Caco-2 (cell line): ENCODE data around the gene SPAG4. TPM values are rescaled to one million over a fixed set of nuclear protein-coding genes. Genes with fewer than 3 reads are reported as not detected.

ENCODE experiments used
- BruUV-seq: library from RNA; stranded (reverse); fragments of 400-500 nt; replicated peaks from 2 replicates; lab custom pipeline; 2021; lab: Mats Ljungman, UMichigan
- CTCF ChIA-PET: fragments of 300-600 bp; sonication (Branson Sonifier 250); formaldehyde crosslinking; loops from one replicate; lab custom pipeline; 2022; ENCODE audit warnings: antibody characterized with exemption; lab: Charles Lee
- POLR2A ChIA-PET: fragments of 300-600 bp; sonication (Branson Sonifier 250); formaldehyde crosslinking; loops from one replicate; lab custom pipeline; 2022; ENCODE audit warnings: antibody characterized with exemption; lab: Charles Lee
- DNase-seq, 2 experiments: peaks; one replicate each; pipeline versions ENCODE4 v3.0.0 to v3.0.0-alpha.2; 2020 to 2022
- H3K27me3 ChIP-seq: replicated peaks from 2 replicates; pipeline ENCODE4 v1.6.0; 2011; ENCODE audit warnings: low read length; ENCODE audit not compliant: control insufficient read depth, insufficient read depth
- H3K36me3 ChIP-seq: 2 replicates; pipeline ENCODE4 v1.5.1; 2011; ENCODE audit warnings: low read length; ENCODE audit not compliant: control insufficient read depth, insufficient read depth
- H3K4me1 ChIP-seq: fragments of 250-450 bp; sonication (Bioruptor Pico); 2 replicates; pipeline ENCODE4 v1.5.1; 2020; ENCODE audit warnings: mild to moderate bottlenecking
- H3K4me3 ChIP-seq: 2 replicates; pipeline ENCODE4 v1.5.1; 2011; ENCODE audit warnings: low read depth, mild to moderate bottlenecking, control low read depth, low read length
- H3K9me3 ChIP-seq: fragments of 250-450 bp; sonication (Bioruptor Pico); 2 replicates; pipeline ENCODE4 v1.5.1; 2020; ENCODE audit warnings: mild to moderate bottlenecking, moderate library complexity
- H3K27ac Mint-ChIP-seq: one replicate; pipeline ENCODE4 v1.8.0; 2022; ENCODE audit warnings: mixed read lengths; ENCODE audit not compliant: unreplicated experiment
- H3K27me3 Mint-ChIP-seq: one replicate; pipeline ENCODE4 v1.8.0; 2022; ENCODE audit warnings: mixed read lengths; ENCODE audit not compliant: insufficient read depth, unreplicated experiment
- H3K36me3 Mint-ChIP-seq: one replicate; pipeline ENCODE4 v1.8.0; 2022; ENCODE audit warnings: mild to moderate bottlenecking, mixed read lengths; ENCODE audit not compliant: insufficient read depth, unreplicated experiment
- H3K4me1 Mint-ChIP-seq: one replicate; pipeline ENCODE4 v1.8.0; 2022; ENCODE audit warnings: low read depth, mixed read lengths; ENCODE audit not compliant: unreplicated experiment
- H3K4me3 Mint-ChIP-seq: one replicate; pipeline ENCODE4 v1.8.0; 2022; ENCODE audit warnings: mild to moderate bottlenecking, moderate library complexity, mixed read lengths; ENCODE audit not compliant: unreplicated experiment
- H3K9me3 Mint-ChIP-seq: one replicate; pipeline ENCODE4 v1.8.0; 2022; ENCODE audit warnings: mixed read lengths; ENCODE audit not compliant: unreplicated experiment
- CTCF ChIP-seq, 2 experiments: fragments of 200-600 bp in 1 of 2; IDR thresholded peaks; 1 replicate in 1 of 2; 2 replicates in 1 of 2; pipeline versions ENCODE4 v1.5.1 to v1.8.0; 2011 to 2022; ENCODE audit warnings: antibody characterized with exemption in 1 of 2, control low read depth in 1 of 2, inconsistent platforms in 1 of 2, low read depth in 1 of 2, low read length in 1 of 2, mild to moderate bottlenecking in 1 of 2, moderate library complexity in 1 of 2; ENCODE audit not compliant: insufficient read depth in 1 of 2, severe bottlenecking in 1 of 2, unreplicated experiment in 1 of 2
- intact Hi-C: fragments of 100-400 bp; cut with micrococcal nuclease; formaldehyde crosslinking; loops from one replicate; pipeline ENCODE4 v1.10.0; 2022; ENCODE audit not compliant: unreplicated experiment
- total RNA-seq: library from RNA; stranded (reverse); gene quantifications from 2 replicates; pipeline ENCODE4 v1.2.3, GENCODE V29; 2022

The SPAG4 gene
- total RNA-seq, 1 experiment from 2014 or later, result 5.4 TPM

DNA sequence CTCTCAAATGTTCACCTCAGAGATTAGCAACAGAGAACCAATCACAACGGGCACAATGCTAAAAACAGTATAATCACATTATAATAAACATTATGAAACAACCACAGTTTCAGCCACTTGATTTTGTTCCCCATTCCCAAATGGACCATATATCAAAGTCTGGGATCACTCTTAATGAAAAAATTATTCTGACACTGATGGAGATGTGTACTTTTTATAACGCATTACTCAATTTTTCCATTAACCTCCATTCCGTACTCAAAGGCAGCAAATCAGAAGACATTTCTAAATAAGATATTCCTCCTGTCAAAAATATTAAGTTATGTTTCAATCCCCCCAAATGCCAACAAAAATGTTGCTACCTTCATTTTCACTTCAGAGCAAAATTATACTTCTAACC, 46.3 kb downstream of the SPAG4 start:
- CTCF ChIA-PET, result no interaction called here
- DNase-seq, result no peak
- peaks cover 31% of the 10 kb centered on the region for H3K36me3 Mint-ChIP-seq
- H3K4me1 ChIP-seq, result peaks cover 30% of the 10 kb centered on the region
- no TSS peak for BruUV-seq
- H3K4me3 Mint-ChIP-seq, result peak overlapping the region; percentile 84
- no peaks in the 10 kb centered on the region for H3K9me3 Mint-ChIP-seq
- H3K36me3 ChIP-seq, result no peaks in the 10 kb centered on the region
- no peaks in the 10 kb centered on the region for H3K27me3 Mint-ChIP-seq
- H3K27ac Mint-ChIP-seq, result peak overlapping the region; percentile 96
- H3K27me3 ChIP-seq, result no peaks in the 10 kb centered on the region
- POLR2A ChIA-PET, result no interaction called here
- intact Hi-C loops, result loop anchor here (10.0 kb wide), 1 partner anchor 97 kb away; no protein-coding TSS in a partner anchor
- no peak for TF ChIP-seq CTCF (IDR thresholded peaks at IDR 0.05; ENCODE audit: insufficient read depth in 1 of 2, low read depth in 1 of 2, low read length in 1 of 2, severe bottlenecking in 1 of 2, unreplicated experiment in 1 of 2)
- H3K4me3 ChIP-seq, result no peak overlapping the region
- peaks cover 28% of the 10 kb centered on the region for H3K4me1 Mint-ChIP-seq
- no peaks in the 10 kb centered on the region for H3K9me3 ChIP-seq

GRCh38 chr20:35662551-35662950, 46.9 kb downstream of the SPAG4 start:
- peaks cover 25% of the 10 kb centered on the region for H3K36me3 Mint-ChIP-seq
- CTCF ChIA-PET, result interaction anchor here (1.7 kb wide), 1 partner anchor 121 kb away, joined by 4 read pairs; the partner anchor contains the start of gene ERGIC3
- H3K36me3 ChIP-seq, result no peaks in the 10 kb centered on the region
- no peaks in the 10 kb centered on the region for H3K9me3 Mint-ChIP-seq
- peak overlapping the region; percentile 87 for H3K4me3 ChIP-seq
- H3K4me1 Mint-ChIP-seq, result peaks cover 22% of the 10 kb centered on the region
- BruUV-seq, result no TSS peak
- H3K27me3 ChIP-seq, result no peaks in the 10 kb centered on the region
- peaks cover 30% of the 10 kb centered on the region for H3K4me1 ChIP-seq
- no peak for TF ChIP-seq CTCF (IDR thresholded peaks at IDR 0.05; ENCODE audit: insufficient read depth in 1 of 2, low read depth in 1 of 2, low read length in 1 of 2, severe bottlenecking in 1 of 2, unreplicated experiment in 1 of 2)
- H3K27ac Mint-ChIP-seq, result peak overlapping the region; percentile 96
- no peak for DNase-seq
- POLR2A ChIA-PET, result interaction anchor here (4.2 kb wide), 1 partner anchor 80 kb away, joined by 57 read pairs; the partner anchor contains the start of gene RBM39
- intact Hi-C loops, result loop anchor here (10.0 kb wide), 1 partner anchor 98 kb away; no protein-coding TSS in a partner anchor
- H3K27me3 Mint-ChIP-seq, result no peaks in the 10 kb centered on the region
- peak overlapping the region; percentile 84 for H3K4me3 Mint-ChIP-seq
- no peaks in the 10 kb centered on the region for H3K9me3 ChIP-seq

DNA sequence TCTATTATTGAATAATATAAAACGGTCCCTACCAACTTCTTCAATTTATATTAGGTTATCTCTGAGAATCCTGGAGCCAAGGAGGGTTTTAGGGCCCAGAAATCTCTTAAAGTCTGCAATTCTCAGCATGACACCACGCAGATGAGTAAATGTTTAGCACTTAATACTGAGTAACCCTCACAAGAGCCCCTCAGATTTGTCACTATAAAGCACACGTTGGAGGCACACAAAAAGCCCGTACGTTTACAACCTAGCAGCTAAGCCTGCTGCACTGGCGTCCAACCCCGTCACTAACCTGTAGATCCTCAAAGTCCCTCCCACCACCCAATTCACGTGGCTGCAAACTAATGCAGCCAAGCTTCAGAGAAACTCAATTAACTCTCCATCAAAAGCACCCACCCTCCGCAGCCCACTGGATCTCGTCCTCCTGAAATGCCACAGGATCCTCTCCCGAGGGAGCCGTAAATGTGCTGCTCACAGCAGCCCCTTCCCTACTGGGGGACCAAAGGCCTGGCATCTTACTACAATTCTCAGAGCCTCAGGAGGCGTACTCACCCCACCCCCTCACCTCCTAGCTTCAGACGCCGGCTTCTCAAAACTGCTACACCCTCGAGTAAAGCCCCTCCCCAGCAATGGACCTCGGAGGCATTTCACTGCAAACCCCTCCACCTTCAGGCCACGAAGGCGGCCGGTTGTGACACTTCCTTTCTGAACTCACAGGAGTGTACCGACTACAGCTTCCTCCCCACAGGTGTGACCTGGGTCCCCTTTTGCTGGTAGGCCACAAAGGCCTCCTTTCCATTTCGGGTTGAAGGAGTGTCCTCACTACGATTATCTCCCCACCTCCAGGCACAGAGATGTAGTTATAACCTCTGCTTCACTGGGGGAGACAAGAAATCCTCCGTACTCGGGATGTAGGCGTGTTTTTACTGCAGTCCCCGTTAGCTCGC, 48.2 kb downstream of the SPAG4 start:
- intact Hi-C loops, result loop anchor here (1.0 to 10.0 kb wide), 4 partner anchors 35 to 99 kb away; partner anchors contain the start of genes NFS1, RBM39 and ROMO1

More for the DNA sequence above, 48.2 kb downstream of the SPAG4 start:
- Mint-ChIP-seq H3K4me1 (peaks cover 22% of the 10 kb centered on the region), H3K27me3 (no peaks in the 10 kb centered on the region), H3K36me3 (peaks cover 25% of the 10 kb centered on the region), H3K27ac (peak overlapping the region; percentile 96), H3K9me3 (no peaks in the 10 kb centered on the region), H3K4me3 (peak overlapping the region; percentile 84)
- Histone ChIP-seq H3K4me3 (peak overlapping the region; percentile 87), H3K36me3 (no peaks in the 10 kb centered on the region), H3K27me3 (no peaks in the 10 kb centered on the region), H3K9me3 (no peaks in the 10 kb centered on the region), H3K4me1 (peaks cover 30% of the 10 kb centered on the region)
- TSS peak; percentile 11 for BruUV-seq
- CTCF ChIA-PET, result interaction anchor here (0.5 to 2.3 kb wide), 10 partner anchors 23 to 1274 kb away, joined by 3 to 46 read pairs (median 4); partner anchors contain the start of genes ACSS2, ERGIC3, RBM39 and SCAND1
- DNase-seq, result peak; percentile 79
- POLR2A ChIA-PET, result interaction anchor here (0.5 to 4.2 kb wide), 14 partner anchors 12 to 379 kb away, joined by 3 to 57 read pairs (median 6); partner anchors contain the start of genes CEP250, EIF6, NFS1 and RBM39
- no peak for TF ChIP-seq CTCF (IDR thresholded peaks at IDR 0.05; ENCODE audit: insufficient read depth in 1 of 2, low read depth in 1 of 2, low read length in 1 of 2, severe bottlenecking in 1 of 2, unreplicated experiment in 1 of 2)
